Right renal cortex interstitium (tissue), 3 donors: Measurements from ENCODE around the gene MMD. TPM values are rescaled to one million over a fixed set of nuclear protein-coding genes. Genes with fewer than 3 reads are reported as not detected.
A peak's percentile ranks its signal among the peaks of the same experiment; 100 is the strongest.

Experiments used
- DNase-seq, 3 donors: peaks; one replicate each; pipeline ENCODE4 v3.0.0-alpha.2; 2013; ENCODE audit warnings: low read depth in 3 of 3, low spot score in 2 of 3
- polyA plus RNA-seq, 3 donors: library from polyadenylated mRNA; unstranded; fragments of 120-200 nt; gene quantifications; one replicate each; pipeline ENCODE4 v1.2.1, GENCODE V29; 2013; ENCODE audit not compliant: insufficient read length in 3 of 3

MMD gene
- polyA plus RNA-seq, 3 donors, result 21.6 to 24.6 (median 22.1) TPM

GRCh38 chr17:55356434-55357328, 65.0 kb downstream of the MMD start:
- DNase-seq, result peak in 2 of 3 donors; percentile 19 to 39

- DNase-seq, result no peak
These were observed 66.7 kb downstream of the MMD start for GRCh38 chr17:55354941-55355340.

- DNase-seq, result no peak
These were observed 67.6 kb downstream of the MMD start for GRCh38 chr17:55354010-55354409.

- no peak for DNase-seq
These were observed 70.4 kb downstream of the MMD start for GRCh38 chr17:55351226-55351625.

GRCh38 chr17:55350825-55351205, 70.8 kb downstream of the MMD start:
- no peak for DNase-seq

GRCh38 chr17:55348749-55349354, 72.8 kb downstream of the MMD start:
- DNase-seq, result peak in 2 of 3 donors; percentile 36 to 41

GRCh38 chr17:55347341-55347740, 74.3 kb downstream of the MMD start:
- DNase-seq, result no peak

- no peak for DNase-seq
These were observed 75.0 kb downstream of the MMD start for GRCh38 chr17:55346658-55347057.

GRCh38 chr17:55345132-55345531, 76.5 kb downstream of the MMD start:
- no peak for DNase-seq

GRCh38 chr17:55344514-55344997, 77.1 kb downstream of the MMD start:
- no peak for DNase-seq

GRCh38 chr17:55343900-55344513, 77.6 kb downstream of the MMD start:
- no peak for DNase-seq

GRCh38 chr17:55342800-55343585, 78.6 kb downstream of the MMD start:
- DNase-seq, result no peak

Other genes starting within 250 kb of the MMD start
- gene HLF, start 156.9 kb downstream of the MMD start, polyA plus RNA-seq, result 1 to 10 TPM; 5.1 to 5.6 (median 5.5) TPM
- under 1 TPM in 2 of 3 donors, not detected in 1; 0.06 to 0.12 TPM for gene SMIM36, start 89.6 kb upstream of the MMD start, polyA plus RNA-seq